Tibial nerve (tissue), 4 donors: ENCODE measurements around the gene TRABD2B. TPM values are rescaled to one million over a fixed set of nuclear protein-coding genes. Genes with fewer than 3 reads are reported as not detected.

ENCODE experiments used
- DNase-seq, 2 donors: peaks; one replicate each; pipeline ENCODE4 v3.0.0-alpha.2; 2019; ENCODE audit warnings: low spot score in 2 of 2
- H3K27ac ChIP-seq, 4 donors: fragments of 200-600 bp; sonication (generic) in 3 of 4; one replicate each; pipeline ENCODE4 v1.5.1; 2017 to 2019; ENCODE audit warnings: mild to moderate bottlenecking in 1 of 4
- H3K27me3 ChIP-seq, 2 donors: fragments of 200-600 bp; sonication (generic) in 1 of 2; one replicate each; pipeline versions ENCODE4 v1.5.1 to v1.6.0; 2017 to 2019
- H3K36me3 ChIP-seq, 3 donors: fragments of 200-600 bp; sonication (generic); one replicate each; pipeline ENCODE4 v1.5.1; 2018 to 2019
- H3K4me1 ChIP-seq, 4 donors: fragments of 200-600 bp; sonication (generic) in 3 of 4; one replicate each; pipeline ENCODE4 v1.5.1; 2017 to 2019
- H3K4me3 ChIP-seq, 4 donors: fragments of 200-600 bp; sonication (generic) in 3 of 4; one replicate each; pipeline ENCODE4 v1.5.1; 2017 to 2019; ENCODE audit warnings: mild to moderate bottlenecking in 1 of 4, moderate library complexity in 1 of 4
- H3K9me3 ChIP-seq, 4 donors: fragments of 200-600 bp; sonication (generic) in 3 of 4; one replicate each; pipeline ENCODE4 v1.5.1; 2017 to 2019
- CTCF ChIP-seq, 5 experiments: fragments of 200-600 bp in 3 of 5; fragments of 450-650 bp in 2 of 5; sonication (generic) in 3 of 5; IDR thresholded peaks; one replicate each; pipeline ENCODE4 v1.5.1; 2016 to 2019; ENCODE audit warnings: antibody characterized with exemption in 5 of 5, mild to moderate bottlenecking in 3 of 5, moderate library complexity in 2 of 5
- EP300 ChIP-seq, 2 donors: sonication (generic); formaldehyde crosslinking; IDR thresholded peaks; one replicate each; pipeline ENCODE4 v1.6.1; 2017; ENCODE audit warnings: antibody characterized with exemption in 2 of 2, mild to moderate bottlenecking in 1 of 2
- POLR2A ChIP-seq, 2 donors: fragments of 450-650 bp; IDR thresholded peaks; one replicate each; pipeline ENCODE4 v1.6.1; 2017; ENCODE audit warnings: antibody characterized with exemption in 2 of 2, mild to moderate bottlenecking in 2 of 2, moderate library complexity in 2 of 2
- WGBS, 2 donors: methylation state at CpG; one replicate each; pipeline ENCODE4 v1.1.5; 2018; 5-methylcytosine and 5-hydroxymethylcytosine counted together
- total RNA-seq, 4 donors: library from RNA; depleted of rRNA; stranded (reverse); fragments of >200 nt; gene quantifications; one replicate each; pipeline ENCODE4 v1.1.0, GENCODE V29; 2016

Gene TRABD2B
- total RNA-seq, 4 donors from 2014 or later = 1.3 to 4.1 (median 2.3) TPM

GRCh38 chr1:47921935-47922415 lies 75.2 kb downstream of the TRABD2B start:
- H3K4me3 ChIP-seq = no peak overlapping the region
- TF ChIP-seq CTCF (IDR thresholded peaks at IDR 0.05) (no peak), POLR2A (IDR thresholded peaks at IDR 0.05) (no peak), EP300 (IDR thresholded peaks at IDR 0.05) (no peak)
- no peaks in the 10 kb centered on the region for H3K9me3 ChIP-seq
- H3K27me3 ChIP-seq = no peaks in the 10 kb centered on the region
- H3K4me1 ChIP-seq = peaks cover 0 to 9% (median 0%) of the 10 kb centered on the region in 4 donors
- DNase-seq = no peak
- no peak overlapping the region for H3K27ac ChIP-seq
- no peaks in the 10 kb centered on the region for H3K36me3 ChIP-seq
- WGBS, 2 donors = 72 to 83% methylated on average over 4 of the region's 4 CpGs

GRCh38 chr1:47919113-47919833 lies 77.9 kb downstream of the TRABD2B start:
- Histone ChIP-seq H3K9me3 (no peaks in the 10 kb centered on the region), H3K4me1 (peaks cover 0 to 9% (median 0%) of the 10 kb centered on the region in 4 donors), H3K4me3 (no peak overlapping the region), H3K27ac (no peak overlapping the region), H3K27me3 (no peaks in the 10 kb centered on the region), H3K36me3 (no peaks in the 10 kb centered on the region)
- TF ChIP-seq CTCF (IDR thresholded peaks at IDR 0.05) = no peak
- no peak for TF ChIP-seq POLR2A (IDR thresholded peaks at IDR 0.05)
- TF ChIP-seq EP300 (IDR thresholded peaks at IDR 0.05) = no peak
- DNase-seq = no peak
- WGBS, 2 donors = 75 to 83% methylated on average over 3 of the region's 3 CpGs

- no peaks in the 10 kb centered on the region for H3K27me3 ChIP-seq
- no peak overlapping the region for H3K4me3 ChIP-seq
- TF ChIP-seq POLR2A (IDR thresholded peaks at IDR 0.05) (no peak), EP300 (IDR thresholded peaks at IDR 0.05) (no peak), CTCF (IDR thresholded peaks at IDR 0.05) (no peak)
- peaks cover 0 to 17% (median 2%) of the 10 kb centered on the region in 4 donors for H3K4me1 ChIP-seq
- no peak for DNase-seq
- 44 to 59% methylated on average over 8 of the region's 8 CpGs for WGBS, 2 donors
- no peak overlapping the region for H3K27ac ChIP-seq
- H3K36me3 ChIP-seq = no peaks in the 10 kb centered on the region
- H3K9me3 ChIP-seq = no peaks in the 10 kb centered on the region
These were observed 78.8 kb downstream of the TRABD2B start for GRCh38 chr1:47918257-47918867.

GRCh38 chr1:47917687-47918086 lies 79.5 kb downstream of the TRABD2B start:
- H3K27ac ChIP-seq = no peak overlapping the region
- peaks cover 0 to 22% (median 3%) of the 10 kb centered on the region in 4 donors for H3K4me1 ChIP-seq
- DNase-seq = no peak
- 92 to 95% methylated on average over 3 of the region's 3 CpGs for WGBS, 2 donors
- H3K36me3 ChIP-seq = no peaks in the 10 kb centered on the region
- no peaks in the 10 kb centered on the region for H3K27me3 ChIP-seq
- TF ChIP-seq EP300 (IDR thresholded peaks at IDR 0.05) = no peak
- TF ChIP-seq CTCF (IDR thresholded peaks at IDR 0.05) = no peak
- no peak for TF ChIP-seq POLR2A (IDR thresholded peaks at IDR 0.05)
- H3K9me3 ChIP-seq = no peaks in the 10 kb centered on the region
- no peak overlapping the region for H3K4me3 ChIP-seq
